Measurements from ENCODE around the gene MAU2. TPM values are rescaled to one million over a fixed set of nuclear protein-coding genes. Genes with fewer than 3 reads are reported as not detected.

MAU2 gene, protein sequence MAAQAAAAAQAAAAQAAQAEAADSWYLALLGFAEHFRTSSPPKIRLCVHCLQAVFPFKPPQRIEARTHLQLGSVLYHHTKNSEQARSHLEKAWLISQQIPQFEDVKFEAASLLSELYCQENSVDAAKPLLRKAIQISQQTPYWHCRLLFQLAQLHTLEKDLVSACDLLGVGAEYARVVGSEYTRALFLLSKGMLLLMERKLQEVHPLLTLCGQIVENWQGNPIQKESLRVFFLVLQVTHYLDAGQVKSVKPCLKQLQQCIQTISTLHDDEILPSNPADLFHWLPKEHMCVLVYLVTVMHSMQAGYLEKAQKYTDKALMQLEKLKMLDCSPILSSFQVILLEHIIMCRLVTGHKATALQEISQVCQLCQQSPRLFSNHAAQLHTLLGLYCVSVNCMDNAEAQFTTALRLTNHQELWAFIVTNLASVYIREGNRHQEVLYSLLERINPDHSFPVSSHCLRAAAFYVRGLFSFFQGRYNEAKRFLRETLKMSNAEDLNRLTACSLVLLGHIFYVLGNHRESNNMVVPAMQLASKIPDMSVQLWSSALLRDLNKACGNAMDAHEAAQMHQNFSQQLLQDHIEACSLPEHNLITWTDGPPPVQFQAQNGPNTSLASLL
- total RNA-seq (2014; rRNA removed; shearing (Covaris generic)) = 15.6 and 22.6 TPM in 2 replicates

- peak; percentile 90 for DNase-seq (ENCODE audit: low read depth)
These were observed at the start of gene MAU2, which contains the start of gene SUGP1 for GRCh38 chr19:19320361-19321140. Gene MAU2 (plus strand): TSS chr19:19320829. CDS start chr19:19320860, 31 bp downstream. Gene SUGP1 (minus strand): TSS chr19:19320509. CDS start chr19:19320496, 13 bp downstream.

DNA sequence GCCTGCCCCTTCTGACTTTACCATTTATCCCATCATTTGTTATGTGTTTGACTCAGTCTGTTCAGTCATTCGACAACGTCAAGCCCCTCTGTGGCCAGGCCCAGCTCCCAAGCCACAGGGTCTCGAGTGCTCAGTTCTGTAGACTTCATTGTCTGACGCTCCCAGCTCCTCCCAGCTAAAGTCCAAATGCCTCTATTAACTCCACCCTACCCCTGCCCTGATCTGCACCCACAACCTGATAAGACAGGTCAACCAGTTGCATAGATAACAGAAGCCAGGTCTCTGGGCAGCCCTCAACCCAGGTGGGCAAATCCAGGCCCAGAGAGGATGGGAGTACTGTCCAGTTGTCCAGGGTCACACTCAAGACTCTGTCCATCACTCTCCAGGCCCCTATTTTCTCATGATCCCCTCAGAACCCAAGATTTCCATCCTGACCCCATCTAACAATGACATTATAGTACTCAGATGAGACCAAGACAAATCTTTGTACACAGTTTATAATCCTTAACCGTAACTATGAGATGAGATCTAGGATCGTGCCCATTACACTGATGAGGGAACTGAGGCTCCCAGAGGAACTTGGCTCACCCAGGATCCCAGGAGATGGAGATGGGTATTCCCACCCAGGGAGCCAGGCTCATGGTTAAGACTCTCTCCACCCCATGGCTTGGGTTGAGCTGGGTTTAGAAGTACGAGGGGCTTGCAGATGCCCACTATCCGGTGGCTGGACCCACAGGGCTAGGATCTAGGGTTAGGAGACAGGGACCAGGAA, 48.6 kb upstream of the MAU2 start:
- DNase-seq (ENCODE audit: low read depth) = no peak

DNA sequence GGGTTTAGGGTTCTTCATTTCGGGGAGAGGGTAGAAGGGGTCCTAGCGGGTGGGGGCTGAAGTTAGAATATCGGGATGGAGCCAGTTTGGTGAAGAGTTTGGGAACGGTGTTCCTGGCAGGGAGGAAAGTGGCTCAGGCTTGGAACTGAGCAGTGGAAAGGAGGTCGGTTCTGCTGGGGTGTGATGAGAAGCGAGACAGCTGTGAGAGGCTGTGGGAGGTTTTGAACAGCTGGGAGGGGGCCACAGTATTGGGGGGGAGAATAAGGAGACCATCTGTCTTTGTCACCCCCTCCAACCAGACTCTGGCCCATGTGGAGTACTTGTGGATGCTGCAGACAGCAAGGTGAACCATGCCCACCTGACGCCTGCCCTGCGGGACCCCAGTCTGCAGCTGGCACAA, 46.5 kb upstream of the MAU2 start:
- DNase-seq (ENCODE audit: low read depth) = no peak

GRCh38 chr19:19274716-19275565, 45.7 kb upstream of the MAU2 start:
- no peak for DNase-seq (ENCODE audit: low read depth)

GRCh38 chr19:19276386-19276785, 44.2 kb upstream of the MAU2 start:
- DNase-seq (ENCODE audit: low read depth) = no peak

GRCh38 chr19:19276851-19277250, 43.8 kb upstream of the MAU2 start:
- DNase-seq (ENCODE audit: low read depth) = no peak

DNA sequence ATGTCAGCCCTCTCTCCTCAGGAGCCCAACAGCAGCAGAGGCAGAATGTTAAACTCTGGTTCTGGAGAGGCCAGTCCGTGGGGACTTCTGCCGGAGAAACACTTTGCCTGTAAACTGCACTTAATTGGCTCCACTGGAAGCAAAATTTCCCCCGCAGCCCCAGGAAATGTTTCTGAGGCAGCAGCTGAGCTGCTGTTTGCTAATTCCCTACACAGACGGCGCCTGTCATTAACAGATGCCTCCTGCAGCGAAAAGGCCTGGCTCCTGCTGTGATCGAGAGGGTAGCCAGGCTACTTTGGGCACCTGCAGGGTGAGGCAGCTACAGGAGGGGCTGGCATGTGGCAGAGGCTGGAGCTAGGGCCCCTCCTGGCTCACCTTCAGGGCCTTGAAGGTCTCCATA, 42.3 kb upstream of the MAU2 start:
- no peak for DNase-seq (ENCODE audit: low read depth)

DNA sequence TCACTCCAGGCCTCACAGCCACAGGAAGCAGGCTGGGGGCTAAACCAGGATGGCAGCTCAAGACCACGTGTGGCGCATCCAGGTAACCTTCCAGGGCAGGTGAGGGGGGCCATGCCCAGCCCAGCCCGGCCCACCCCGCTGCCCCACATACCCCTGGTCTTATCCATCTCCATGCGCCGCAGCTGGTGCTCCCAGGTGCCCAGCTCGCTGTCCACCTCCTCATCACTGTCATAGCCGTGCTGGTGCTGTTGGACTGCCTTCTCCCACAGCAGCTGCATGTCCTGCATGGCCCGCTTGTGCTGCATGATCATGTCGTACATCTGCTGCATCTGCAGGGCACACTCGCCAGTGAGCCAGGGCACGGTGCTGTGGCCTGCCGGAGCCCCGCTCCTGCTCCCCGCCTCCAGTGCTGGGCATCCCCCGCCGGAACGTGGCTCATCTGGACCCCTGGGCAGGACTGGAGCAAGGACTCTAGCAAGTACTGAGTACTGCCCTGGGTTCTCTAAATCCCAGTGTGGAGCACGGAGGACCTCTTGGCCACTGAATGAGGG, 41.5 kb upstream of the MAU2 start:
- no peak for DNase-seq (ENCODE audit: low read depth)

- no peak for DNase-seq (ENCODE audit: low read depth)
These were observed 40.8 kb upstream of the MAU2 start for GRCh38 chr19:19279853-19280252.

DNA sequence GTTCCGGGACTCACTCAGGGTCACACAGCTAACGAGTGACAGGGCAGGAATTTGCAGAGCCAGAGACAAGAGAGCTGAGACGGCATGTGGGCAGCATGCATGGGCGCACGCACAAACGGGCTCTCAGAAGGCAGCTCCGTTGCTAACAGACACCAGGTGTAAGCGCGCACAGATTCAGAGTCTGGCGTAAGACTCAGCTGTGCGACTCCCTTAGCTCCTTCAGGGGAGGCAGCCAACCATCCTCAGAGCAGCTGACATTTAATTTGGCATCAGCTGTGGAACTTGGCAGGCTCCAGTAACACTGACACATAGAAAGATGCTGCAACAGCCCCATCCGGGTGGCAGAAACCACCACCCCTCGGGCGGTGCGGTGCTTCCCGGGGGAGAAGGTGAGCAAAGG, 40.1 kb upstream of the MAU2 start:
- DNase-seq (ENCODE audit: low read depth) = no peak

DNA sequence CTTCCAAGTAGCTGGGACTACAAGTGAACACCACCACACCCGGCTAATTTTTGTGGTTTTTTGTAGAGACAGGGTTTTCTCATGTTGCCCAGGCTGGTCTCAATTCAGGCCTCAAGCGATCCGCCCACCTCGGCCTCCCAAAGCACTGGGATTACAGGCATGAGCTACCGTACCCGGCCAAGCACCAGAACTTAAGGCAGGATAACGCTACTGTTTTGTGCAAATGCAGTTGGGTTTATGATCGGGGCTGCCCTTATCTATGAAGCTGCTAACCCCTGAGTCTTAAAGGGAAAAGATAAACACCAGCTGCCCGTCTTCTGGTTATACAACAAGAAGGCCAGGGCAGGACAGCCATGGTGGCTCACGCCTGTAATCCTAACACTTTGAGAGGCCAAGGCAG, 34.9 kb upstream of the MAU2 start:
- DNase-seq (ENCODE audit: low read depth) = no peak

GRCh38 chr19:19292607-19293006, 28.0 kb upstream of the MAU2 start:
- no peak for DNase-seq (ENCODE audit: low read depth)

DNA sequence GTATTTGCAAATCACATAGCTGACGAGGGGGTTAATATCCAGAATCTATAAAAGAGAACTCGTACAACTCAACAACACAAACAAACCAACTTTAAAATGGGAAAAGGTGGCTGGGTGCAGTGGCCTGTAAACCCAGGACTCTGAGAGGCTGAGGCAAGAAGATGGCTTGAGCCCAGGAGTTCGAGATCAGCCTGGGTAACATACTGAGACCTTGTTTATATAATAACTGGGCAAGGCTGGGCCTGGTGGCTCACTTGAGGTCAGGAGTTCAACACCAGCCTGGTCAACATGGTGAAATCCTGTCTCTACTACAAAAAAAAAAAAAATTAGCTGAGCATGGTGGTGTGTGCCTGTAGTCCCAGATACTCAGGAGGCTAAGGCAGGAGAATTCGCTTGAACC, 25.7 kb upstream of the MAU2 start:
- no peak for DNase-seq (ENCODE audit: low read depth)

- no peak for DNase-seq (ENCODE audit: low read depth)
These were observed 23.5 kb upstream of the MAU2 start for GRCh38 chr19:19296953-19297689.

- DNase-seq (ENCODE audit: low read depth) = no peak
These were observed 22.9 kb upstream of the MAU2 start for GRCh38 chr19:19297759-19298158.

GRCh38 chr19:19300613-19301012, 20.0 kb upstream of the MAU2 start:
- no peak for DNase-seq (ENCODE audit: low read depth)

- no peak for DNase-seq (ENCODE audit: low read depth)
These were observed 17.2 kb upstream of the MAU2 start for GRCh38 chr19:19303411-19303810.

GRCh38 chr19:19304186-19304965, 16.3 kb upstream of the MAU2 start:
- DNase-seq (ENCODE audit: low read depth) = no peak

DNA sequence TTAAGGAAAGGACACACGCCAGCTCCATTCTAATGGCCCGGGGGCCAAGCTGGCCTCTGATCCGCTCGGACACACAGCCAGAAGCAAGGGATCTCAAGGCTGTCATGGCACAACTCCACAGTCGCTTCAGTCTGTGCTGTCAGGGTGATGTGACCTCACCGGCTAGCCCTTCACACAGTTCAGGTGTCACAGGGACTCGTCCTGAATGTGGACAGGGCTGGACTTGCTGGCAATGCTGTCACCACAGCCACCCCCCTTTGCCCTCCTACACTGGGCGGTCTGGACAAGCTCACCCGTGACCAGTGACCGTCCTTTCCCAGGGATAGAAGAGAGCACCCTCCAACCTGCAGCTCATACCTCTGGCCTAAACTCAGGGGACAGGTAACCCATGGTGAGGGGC, 15.6 kb upstream of the MAU2 start:
- no peak for DNase-seq (ENCODE audit: low read depth)

Measured in RPMI7951 (cell line).